HEK293T (cell line): ENCODE data around the gene RNASE13.

ENCODE experiments used
- ELF4 ChIP-seq: fragments of 450-650 bp; IDR thresholded peaks from 2 replicates; pipeline ENCODE4 v1.6.1; 2017; ENCODE audit warnings: antibody characterized with exemption
- FOXA1 ChIP-seq: fragments of 450-650 bp; IDR thresholded peaks from 2 replicates; pipeline ENCODE4 v1.6.1; 2016; ENCODE audit warnings: mild to moderate bottlenecking
- FOXM1 ChIP-seq: fragments of 450-650 bp; IDR thresholded peaks from 2 replicates; pipeline ENCODE4 v1.6.1; 2017; ENCODE audit warnings: mild to moderate bottlenecking, borderline replicate concordance
- HDGF ChIP-seq: fragments of 450-650 bp; IDR thresholded peaks from 2 replicates; pipeline ENCODE4 v1.6.1; 2017; ENCODE audit warnings: antibody characterized with exemption, borderline replicate concordance
- SP1 ChIP-seq: fragments of 450-650 bp; IDR thresholded peaks from 2 replicates; pipeline ENCODE4 v1.6.1; 2017
- ZNF384 ChIP-seq: fragments of 450-650 bp; IDR thresholded peaks from 2 replicates; pipeline ENCODE4 v1.6.1; 2016

DNA sequence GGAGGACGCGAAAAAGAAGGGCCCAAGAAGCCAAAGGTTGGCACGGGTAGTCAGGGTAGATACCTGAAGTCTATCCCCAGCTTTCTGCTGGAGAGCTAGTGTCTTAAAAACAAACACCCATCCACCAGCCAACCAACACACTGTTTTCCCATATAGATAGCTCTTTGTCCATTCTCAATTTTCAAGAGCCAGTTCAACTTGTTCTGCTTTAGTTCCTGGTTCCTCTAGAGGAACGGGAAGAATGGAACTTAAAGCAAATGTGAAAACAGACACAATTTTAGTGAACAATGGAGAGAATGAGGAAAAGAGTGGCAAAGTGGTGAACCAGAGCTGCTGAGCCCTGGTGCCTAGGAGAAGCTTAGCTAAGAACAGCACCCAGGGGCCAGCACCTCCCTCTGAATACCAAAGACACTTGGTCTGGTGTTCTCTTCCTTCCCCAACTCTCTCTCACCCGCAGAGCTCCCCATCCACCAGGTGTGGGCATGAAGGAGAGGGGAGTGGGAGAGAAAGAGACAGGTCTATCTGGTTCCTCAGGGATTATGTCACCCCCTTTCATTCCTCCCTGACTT, 13.5 kb downstream of the RNASE13 start:
- no peak for TF ChIP-seq HDGF
- no peak for TF ChIP-seq FOXM1
- no peak for TF ChIP-seq ZNF384
- no peak for TF ChIP-seq ELF4
- TF ChIP-seq SP1: no peak
- TF ChIP-seq FOXA1: no peak
